HG02938 (cell line): Measurements from ENCODE around the gene PACSIN2.

Source experiments
- ATAC-seq: cut with Tn5 transposase; IDR thresholded peaks from one replicate; pipeline ENCODE4 v1.9.1; 2021; ENCODE audit warnings: mild to moderate bottlenecking, moderate library complexity; ENCODE audit not compliant: unreplicated experiment

Gene PACSIN2

GRCh38 chr22:42868751-42869251 lies 146.1 kb downstream of the PACSIN2 start:
- ATAC-seq, result no peak

- ATAC-seq, result no peak
Observed at GRCh38 chr22:42866100-42866499, 148.8 kb downstream of the PACSIN2 start.

DNA sequence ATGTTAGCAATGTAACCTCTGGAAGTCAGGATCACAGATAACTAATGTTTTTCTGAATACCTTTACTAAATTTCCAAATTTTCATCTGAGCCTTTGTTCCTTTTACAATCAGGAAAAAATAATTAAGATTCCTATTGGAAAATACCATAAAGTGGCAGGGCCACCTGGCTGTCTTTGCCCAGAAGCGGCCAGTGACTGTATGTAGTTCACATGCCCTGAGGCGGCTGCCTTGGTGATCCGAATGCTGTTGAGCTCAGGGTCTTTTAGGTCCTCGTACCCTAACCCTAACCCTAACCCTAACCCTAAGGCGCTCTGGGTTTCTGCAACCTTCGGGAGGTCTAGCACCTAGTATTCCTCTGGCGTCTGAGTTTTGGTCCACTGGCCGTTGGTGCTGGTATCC lies 149.4 kb downstream of the PACSIN2 start:
- ATAC-seq, result no peak

GRCh38 chr22:42863349-42863961 lies 151.5 kb downstream of the PACSIN2 start:
- ATAC-seq, result no peak

DNA sequence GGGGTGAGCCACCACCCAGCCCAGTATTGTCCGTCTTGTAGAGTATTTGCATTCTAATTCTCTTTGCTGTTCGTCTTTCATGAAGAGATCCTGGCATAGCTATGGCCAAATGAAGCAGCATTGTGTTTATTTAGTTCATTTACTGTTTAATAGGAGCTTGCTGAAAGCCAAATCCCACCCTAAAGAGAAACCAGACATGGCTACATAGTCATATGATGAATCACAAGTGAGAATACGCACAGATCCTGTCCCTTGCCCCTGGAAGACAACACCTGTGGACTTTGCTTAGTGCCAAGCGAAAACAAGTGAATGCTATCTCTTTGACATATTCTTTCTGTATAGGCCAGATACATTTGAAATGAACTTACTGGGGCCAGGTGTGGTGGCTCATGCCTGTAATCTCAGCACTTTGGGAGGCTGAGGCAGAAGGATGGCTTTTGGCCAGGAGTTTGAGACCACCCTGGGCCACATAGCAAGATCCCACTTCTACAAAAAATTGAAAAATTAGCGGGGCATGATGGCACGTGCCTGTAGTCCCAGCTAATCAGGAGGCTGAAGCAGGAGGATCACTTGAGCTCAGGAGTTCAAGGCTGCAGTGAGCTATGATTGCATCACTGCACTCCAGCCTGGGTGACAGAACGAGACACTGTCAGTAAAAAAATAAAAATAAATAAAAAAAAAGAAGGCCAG lies 152.8 kb downstream of the PACSIN2 start:
- no peak for ATAC-seq

GRCh38 chr22:42860968-42861367 lies 154.0 kb downstream of the PACSIN2 start:
- no peak for ATAC-seq

GRCh38 chr22:42857845-42858481 lies 157.0 kb downstream of the PACSIN2 start:
- ATAC-seq, result no peak

DNA sequence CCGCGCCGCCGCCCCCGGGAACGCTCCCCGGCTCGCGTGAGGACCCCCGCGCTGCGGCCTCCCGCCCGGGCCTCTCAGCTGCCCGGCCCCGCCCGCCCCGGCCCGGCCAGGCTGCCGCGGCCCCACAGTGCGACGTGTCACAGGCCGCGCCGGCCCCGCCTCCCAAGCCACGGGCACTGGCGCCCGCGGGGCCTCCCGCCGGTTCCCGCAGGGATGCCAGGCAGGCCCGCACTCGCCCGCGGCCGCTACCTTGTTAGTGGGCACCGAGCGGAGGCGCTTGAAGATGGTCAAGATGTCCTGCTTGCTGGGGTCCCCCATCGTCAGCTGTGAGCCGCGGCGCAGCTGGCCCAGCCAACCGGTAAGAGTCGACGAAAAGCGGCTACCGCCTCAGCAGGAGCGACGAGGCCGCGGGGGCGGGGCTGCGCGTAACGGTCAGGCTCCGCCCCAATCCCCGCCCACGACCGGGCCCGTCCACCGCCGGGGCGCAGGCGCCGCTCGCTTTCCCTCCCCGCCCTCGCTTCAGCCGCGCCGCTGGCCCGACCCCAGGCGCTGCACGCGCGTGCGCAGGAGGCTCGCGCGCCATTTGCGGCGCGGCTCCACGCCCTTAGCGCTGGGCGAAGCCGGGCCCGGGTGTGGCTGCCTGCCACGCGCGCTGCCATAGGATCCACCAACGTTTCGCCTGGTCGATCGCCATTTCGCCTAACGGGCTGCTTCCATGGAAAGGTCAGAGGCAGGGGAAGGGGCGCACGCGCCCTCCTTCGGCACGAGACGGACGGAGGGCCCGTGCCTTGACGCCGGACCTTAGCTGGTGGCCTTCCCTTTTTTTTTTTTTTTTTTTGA lies 157.9 kb downstream of the PACSIN2 start, which contains the start of gene ARFGAP3:
TSS of gene ARFGAP3 (minus strand) at position 409 of the 840 bp plus-strand sequence. CDS start at position 318, 91 bp downstream.
- peak; percentile 77 for ATAC-seq

DNA sequence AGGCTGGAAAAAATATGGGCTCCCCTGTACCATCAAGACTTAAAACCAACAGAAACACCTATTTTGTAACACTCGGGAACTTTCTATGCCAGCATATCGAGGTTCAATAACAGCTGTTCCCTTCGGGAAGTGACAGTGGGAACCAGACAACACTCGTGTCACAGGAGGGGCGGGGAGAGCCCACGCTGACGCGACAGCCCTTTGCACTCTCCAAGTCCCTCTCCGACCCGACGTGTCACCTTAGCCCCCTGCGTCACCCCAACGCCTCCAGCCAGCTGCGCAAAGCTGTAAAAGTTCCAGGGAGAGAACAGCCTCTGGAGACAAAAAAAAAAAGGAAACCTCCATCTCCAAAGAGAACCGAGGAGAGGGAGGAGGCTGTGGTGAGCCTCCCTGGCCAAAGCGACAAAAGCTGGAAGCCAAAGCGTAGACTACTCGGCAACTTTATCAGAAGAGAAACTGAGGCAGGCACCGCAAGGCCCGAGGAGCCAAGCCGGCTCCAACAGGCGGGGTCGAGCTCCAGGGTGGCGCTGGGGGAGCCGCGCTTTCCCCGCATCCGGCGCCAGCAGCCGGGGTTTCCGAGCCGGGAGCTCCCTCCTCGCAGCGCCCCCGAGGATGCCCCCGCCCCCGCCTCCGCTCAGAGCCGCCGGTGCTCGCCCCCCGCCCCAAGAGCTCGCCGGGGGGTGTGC lies 158.6 kb downstream of the PACSIN2 start:
- ATAC-seq, result peak; percentile 23

DNA sequence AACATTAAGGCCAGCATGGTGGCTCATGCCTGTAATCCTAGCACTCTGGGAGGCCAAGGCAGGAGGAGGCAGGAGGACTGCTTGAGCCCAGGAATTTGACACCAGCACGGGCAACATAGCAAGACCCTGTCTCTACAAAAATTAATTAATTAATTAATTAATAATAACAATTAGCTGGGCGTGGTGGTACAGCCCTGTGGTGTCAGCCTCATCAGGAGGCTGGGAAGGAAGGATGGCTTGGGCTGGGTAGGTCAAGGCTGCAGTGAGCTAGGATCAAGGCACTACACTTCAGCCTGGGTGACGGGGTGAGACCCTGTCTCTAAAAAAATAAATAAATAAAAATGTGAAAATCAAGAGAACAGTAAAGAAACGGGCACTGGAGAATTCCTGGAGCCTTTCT lies 159.2 kb downstream of the PACSIN2 start:
- ATAC-seq, result no peak

GRCh38 chr22:42855211-42855610 lies 159.7 kb downstream of the PACSIN2 start:
- ATAC-seq, result no peak

DNA sequence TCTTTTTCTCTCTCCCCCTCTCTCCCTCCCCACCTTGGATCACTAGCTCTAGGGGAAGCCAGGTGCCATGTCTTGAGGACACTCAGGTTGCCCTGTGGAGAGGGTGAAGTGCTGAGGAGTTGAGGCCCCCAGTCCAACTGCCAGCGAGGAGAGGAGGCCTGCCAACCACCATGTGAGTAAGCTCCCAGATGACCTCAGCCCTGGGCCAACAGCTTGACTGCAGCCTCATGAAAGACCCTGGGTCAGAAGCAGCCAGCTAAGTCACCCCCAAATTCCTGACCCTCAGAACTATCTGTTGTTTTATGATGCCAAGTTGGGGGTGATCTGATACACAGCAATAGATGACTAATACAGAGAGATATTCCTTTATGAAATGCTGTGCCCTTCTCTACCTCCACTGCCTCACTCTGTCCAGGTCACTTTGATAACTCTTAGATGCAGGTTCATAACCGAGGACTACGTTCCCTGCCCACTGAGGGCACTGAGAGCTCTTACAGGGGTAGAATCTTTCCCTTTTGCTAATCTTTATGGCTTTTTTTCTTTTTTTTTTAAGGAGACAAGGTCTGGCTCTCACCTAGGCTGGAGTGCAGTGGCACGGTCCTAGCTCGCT lies 165.9 kb downstream of the PACSIN2 start:
- ATAC-seq, result no peak

GRCh38 chr22:42847110-42847509 lies 167.8 kb downstream of the PACSIN2 start:
- no peak for ATAC-seq

DNA sequence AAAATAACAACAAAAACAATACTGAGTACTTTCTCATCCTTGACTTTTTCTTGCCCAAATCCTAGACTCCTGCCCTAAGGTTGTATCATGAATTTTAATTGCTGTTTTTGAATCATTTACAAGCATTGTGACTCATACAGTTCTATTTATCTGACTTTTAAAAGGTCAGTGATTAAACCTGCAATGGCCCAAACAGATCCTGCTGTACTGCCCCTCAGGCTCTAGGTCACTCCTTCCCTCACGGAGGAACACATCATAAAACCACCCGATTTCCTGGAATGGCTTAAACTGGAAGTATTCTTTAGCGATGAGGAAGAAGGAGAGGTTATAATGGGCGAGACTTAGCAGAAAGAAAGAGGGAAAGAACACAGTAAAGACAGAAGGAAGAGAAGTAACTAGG lies 170.2 kb downstream of the PACSIN2 start:
- no peak for ATAC-seq

DNA sequence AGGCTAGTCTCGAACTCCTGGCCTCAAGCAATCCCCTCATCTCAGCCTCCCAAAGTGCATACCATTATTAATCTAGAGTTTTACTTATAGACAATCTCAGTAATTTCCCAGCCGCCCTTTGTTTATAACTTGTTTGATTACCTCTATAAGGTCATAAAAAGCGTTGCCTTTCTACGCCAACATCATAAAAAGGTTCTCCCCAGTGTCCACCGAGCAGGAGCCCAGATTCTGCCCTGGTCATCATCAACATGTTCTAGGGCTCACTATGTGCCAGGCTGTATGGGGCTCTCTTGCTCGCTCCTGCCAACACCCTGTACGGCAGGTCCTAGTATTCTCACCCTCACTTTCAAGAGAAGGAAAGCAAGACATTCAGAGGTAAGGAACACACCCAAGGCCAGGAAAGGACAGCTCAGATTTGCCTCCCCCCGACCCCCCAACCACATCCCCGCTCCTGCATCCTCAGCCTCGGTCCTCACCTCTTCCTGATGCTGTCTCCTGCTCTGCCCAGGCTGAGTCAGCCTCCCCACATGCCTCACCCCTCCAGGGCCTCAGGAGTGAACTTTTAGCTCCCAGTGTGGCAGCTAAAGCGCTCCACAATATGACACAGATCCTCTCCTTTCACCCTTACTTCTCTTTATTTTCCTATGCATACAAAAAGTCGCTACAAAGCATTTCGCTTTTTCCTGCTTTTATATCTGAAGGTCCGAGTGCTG lies 172.1 kb downstream of the PACSIN2 start:
- ATAC-seq, result no peak

DNA sequence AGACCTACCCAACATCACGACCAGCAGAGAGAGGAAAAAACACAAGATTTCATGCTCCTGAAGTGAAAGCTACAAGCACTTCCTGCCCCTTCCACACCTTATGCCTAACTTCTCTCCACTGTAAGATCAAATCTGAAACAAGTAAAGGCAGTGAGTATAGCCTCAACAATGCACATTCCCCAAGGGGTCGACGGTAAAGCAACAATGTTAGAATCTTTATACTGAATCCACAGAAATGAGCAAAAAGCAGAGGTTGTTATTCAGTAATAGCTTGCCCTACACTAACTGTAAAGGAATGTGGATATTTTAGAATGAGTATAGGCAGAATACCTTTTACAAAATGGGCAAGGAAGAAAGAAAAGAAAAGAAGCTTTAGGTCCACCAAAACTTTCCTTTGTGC lies 173.5 kb downstream of the PACSIN2 start:
- ATAC-seq, result no peak

- ATAC-seq, result no peak
Observed at GRCh38 chr22:42837556-42837955, 177.4 kb downstream of the PACSIN2 start.

GRCh38 chr22:42836026-42836425 lies 178.9 kb downstream of the PACSIN2 start:
- no peak for ATAC-seq

DNA sequence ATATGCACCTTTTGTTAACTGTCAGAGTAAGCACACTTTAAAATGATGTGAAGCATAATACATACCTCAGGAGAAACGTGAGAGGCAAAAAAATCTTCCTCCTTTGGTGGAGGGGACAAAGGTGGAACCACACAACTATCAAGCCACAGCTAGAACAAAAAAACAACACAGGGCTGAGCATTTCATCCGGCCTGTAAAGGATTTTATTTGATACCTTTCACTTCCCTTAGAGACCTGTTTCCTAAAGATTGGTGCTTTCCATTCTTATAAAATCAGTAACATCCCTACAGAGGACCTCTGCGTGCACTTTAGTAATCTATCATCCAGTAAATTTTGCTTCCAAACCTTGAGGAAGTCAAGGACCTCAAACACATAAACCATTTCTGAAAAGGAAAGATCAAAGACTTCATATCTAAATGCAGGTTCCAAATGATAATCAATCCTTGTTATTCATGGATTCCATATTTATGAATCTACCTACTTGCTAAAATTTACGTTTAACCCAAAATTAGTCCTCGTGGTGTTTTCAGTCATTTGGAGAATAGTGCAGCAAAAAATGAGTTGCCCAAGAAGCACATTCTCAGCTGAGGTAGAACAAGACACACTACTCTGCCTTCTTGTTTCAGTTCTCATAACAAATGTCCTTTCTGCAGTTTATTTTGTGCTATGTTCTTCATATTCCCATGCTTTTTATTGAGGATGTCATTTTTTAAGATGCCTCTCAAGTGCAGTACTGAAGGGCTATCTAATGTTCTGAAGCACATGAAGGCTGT lies 180.6 kb downstream of the PACSIN2 start:
- ATAC-seq, result no peak
